ENCODE measurements around the gene SCG5.
"Not testable (repeated sequence)": the region's sequence is repeated elsewhere in the genome, so short reads cannot be mapped to it uniquely, and the experiment has no call there.

DNA sequence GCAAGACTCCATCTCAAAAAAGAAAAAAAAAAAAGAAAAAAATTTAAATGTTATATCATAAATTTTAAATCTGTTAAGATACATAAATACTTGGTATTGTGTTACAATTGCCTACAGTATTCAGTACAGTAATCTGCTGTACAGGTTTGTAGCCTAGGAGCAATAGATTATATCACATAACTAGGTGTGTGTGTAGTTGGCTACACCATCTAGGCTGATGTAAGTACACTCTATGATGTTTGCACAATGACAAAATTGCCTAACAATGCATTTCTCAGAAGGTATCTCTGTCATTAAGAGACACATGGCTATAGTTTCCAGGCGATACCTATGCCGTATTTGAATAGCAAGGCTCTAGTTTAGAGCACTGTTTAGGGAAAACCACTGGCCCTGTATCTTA is 32.0 kb upstream of the SCG5 start:
- not testable (repeated sequence) for TF ChIP-seq BMI1 (IDR thresholded peaks at IDR 0.05; ENCODE audit: borderline replicate concordance); CREM (IDR thresholded peaks at IDR 0.05; ENCODE audit: low read depth)
- TF ChIP-seq, protein P1, sequence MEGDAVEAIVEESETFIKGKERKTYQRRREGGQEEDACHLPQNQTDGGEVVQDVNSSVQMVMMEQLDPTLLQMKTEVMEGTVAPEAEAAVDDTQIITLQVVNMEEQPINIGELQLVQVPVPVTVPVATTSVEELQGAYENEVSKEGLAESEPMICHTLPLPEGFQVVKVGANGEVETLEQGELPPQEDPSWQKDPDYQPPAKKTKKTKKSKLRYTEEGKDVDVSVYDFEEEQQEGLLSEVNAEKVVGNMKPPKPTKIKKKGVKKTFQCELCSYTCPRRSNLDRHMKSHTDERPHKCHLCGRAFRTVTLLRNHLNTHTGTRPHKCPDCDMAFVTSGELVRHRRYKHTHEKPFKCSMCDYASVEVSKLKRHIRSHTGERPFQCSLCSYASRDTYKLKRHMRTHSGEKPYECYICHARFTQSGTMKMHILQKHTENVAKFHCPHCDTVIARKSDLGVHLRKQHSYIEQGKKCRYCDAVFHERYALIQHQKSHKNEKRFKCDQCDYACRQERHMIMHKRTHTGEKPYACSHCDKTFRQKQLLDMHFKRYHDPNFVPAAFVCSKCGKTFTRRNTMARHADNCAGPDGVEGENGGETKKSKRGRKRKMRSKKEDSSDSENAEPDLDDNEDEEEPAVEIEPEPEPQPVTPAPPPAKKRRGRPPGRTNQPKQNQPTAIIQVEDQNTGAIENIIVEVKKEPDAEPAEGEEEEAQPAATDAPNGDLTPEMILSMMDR (IDR thresholded peaks at IDR 0.05 in 2 of 3, conservative IDR thresholded peaks at IDR 0.05 in 1 of 3; ENCODE audit: control insufficient read depth in 2 of 3, extremely low read depth in 1 of 3, insufficient read depth in 1 of 3, low read depth in 3 of 3, low read length in 3 of 3) = not testable (repeated sequence)
